Left ventricle myocardium inferior (tissue), 1 donor: Measurements from ENCODE around the gene GJA4. TPM values are rescaled to one million over a fixed set of nuclear protein-coding genes. Genes with fewer than 3 reads are reported as not detected.
A peak's percentile ranks its signal among the peaks of the same experiment; 100 is the strongest.

ENCODE experiments used
- DNase-seq: peaks from one replicate; pipeline ENCODE4 v3.0.0-alpha.2; 2020
- H3K27ac ChIP-seq: fragments of 200-600 bp; replicated peaks from 2 replicates; pipeline ENCODE4 v1.8.0; 2021
- H3K27me3 ChIP-seq: fragments of 200-600 bp; 2 replicates; pipeline ENCODE4 v1.8.0; 2021; ENCODE audit warnings: low read depth
- H3K36me3 ChIP-seq: fragments of 200-600 bp; 2 replicates; pipeline ENCODE4 v1.8.0; 2021
- H3K4me1 ChIP-seq: fragments of 200-600 bp; 2 replicates; pipeline ENCODE4 v1.8.0; 2021
- H3K4me3 ChIP-seq: fragments of 200-600 bp; 2 replicates; pipeline ENCODE4 v1.8.0; 2021; ENCODE audit warnings: mild to moderate bottlenecking, moderate library complexity
- H3K9me3 ChIP-seq: fragments of 200-600 bp; replicated peaks from 2 replicates; pipeline ENCODE4 v1.8.0; 2021
- intact Hi-C: fragments of 100-400 bp; cut with micrococcal nuclease; formaldehyde crosslinking; loops from one replicate; pipeline ENCODE4 v1.11.0; 2022
- total RNA-seq: library from RNA; stranded (reverse); fragmentation: NEBNext Ultra II Directional; extraction: Animal tissue kit (Norgen Biotek cat#: 25700); gene quantifications from one replicate; pipeline ENCODE4 v1.2.1, GENCODE V29; 2021
- TF ChIP-seq, protein P1 (sequence below): fragments of 200-600 bp; IDR thresholded peaks from 2 replicates; pipeline ENCODE4 v1.8.0; 2021; ENCODE audit warnings: antibody characterized with exemption, mild to moderate bottlenecking, borderline replicate concordance
- donor health status: DM: no; HTN: yes; CAD: no; lungs with severe emphysema.

Gene GJA4
- total RNA-seq, 1 donor from 2014 or later = 27.0 TPM

- intact Hi-C loops = no loop called here
- TF ChIP-seq, protein P1, sequence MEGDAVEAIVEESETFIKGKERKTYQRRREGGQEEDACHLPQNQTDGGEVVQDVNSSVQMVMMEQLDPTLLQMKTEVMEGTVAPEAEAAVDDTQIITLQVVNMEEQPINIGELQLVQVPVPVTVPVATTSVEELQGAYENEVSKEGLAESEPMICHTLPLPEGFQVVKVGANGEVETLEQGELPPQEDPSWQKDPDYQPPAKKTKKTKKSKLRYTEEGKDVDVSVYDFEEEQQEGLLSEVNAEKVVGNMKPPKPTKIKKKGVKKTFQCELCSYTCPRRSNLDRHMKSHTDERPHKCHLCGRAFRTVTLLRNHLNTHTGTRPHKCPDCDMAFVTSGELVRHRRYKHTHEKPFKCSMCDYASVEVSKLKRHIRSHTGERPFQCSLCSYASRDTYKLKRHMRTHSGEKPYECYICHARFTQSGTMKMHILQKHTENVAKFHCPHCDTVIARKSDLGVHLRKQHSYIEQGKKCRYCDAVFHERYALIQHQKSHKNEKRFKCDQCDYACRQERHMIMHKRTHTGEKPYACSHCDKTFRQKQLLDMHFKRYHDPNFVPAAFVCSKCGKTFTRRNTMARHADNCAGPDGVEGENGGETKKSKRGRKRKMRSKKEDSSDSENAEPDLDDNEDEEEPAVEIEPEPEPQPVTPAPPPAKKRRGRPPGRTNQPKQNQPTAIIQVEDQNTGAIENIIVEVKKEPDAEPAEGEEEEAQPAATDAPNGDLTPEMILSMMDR = no peak
Observed at GRCh38 chr1:34780528-34780927, 12.3 kb upstream of the GJA4 start.

GRCh38 chr1:34781071-34781843, 11.5 kb upstream of the GJA4 start, which contains the start of gene GJB3:
GJB3 (plus strand) TSS chr1:34781214; CDS start chr1:34784763, 3,549 bp downstream.
- intact Hi-C loops = no loop called here
- Histone ChIP-seq H3K27me3 (peaks cover 73% of the 10 kb centered on the region), H3K36me3 (no peaks in the 10 kb centered on the region), H3K4me1 (peaks cover 15% of the 10 kb centered on the region), H3K27ac (no peak within 1 kb of the TSS), H3K9me3 (no peaks in the 10 kb centered on the region), H3K4me3 (peak within 1 kb of the TSS; percentile 54)
- TF ChIP-seq, protein P1 = no peak
- DNase-seq = no peak

More at GRCh38 chr1:34780528-34780927, 12.3 kb upstream of the GJA4 start:
- Histone ChIP-seq H3K9me3 (no peaks in the 10 kb centered on the region), H3K27ac (no peak overlapping the region), H3K27me3 (peaks cover 80% of the 10 kb centered on the region), H3K4me1 (peaks cover 14% of the 10 kb centered on the region), H3K36me3 (no peaks in the 10 kb centered on the region), H3K4me3 (no peak overlapping the region)
- no peak for DNase-seq

GRCh38 chr1:34781844-34782391, 10.9 kb upstream of the GJA4 start:
- Histone ChIP-seq H3K9me3 (no peaks in the 10 kb centered on the region), H3K4me3 (peak overlapping the region; percentile 54), H3K4me1 (peaks cover 22% of the 10 kb centered on the region), H3K27me3 (peaks cover 66% of the 10 kb centered on the region), H3K27ac (no peak overlapping the region), H3K36me3 (no peaks in the 10 kb centered on the region)
- no peak for DNase-seq
- TF ChIP-seq, protein P1 = no peak
- intact Hi-C loops = no loop called here

DNA sequence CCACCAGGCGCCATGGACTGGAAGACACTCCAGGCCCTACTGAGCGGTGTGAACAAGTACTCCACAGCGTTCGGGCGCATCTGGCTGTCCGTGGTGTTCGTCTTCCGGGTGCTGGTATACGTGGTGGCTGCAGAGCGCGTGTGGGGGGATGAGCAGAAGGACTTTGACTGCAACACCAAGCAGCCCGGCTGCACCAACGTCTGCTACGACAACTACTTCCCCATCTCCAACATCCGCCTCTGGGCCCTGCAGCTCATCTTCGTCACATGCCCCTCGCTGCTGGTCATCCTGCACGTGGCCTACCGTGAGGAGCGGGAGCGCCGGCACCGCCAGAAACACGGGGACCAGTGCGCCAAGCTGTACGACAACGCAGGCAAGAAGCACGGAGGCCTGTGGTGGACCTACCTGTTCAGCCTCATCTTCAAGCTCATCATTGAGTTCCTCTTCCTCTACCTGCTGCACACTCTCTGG, 8.0 kb upstream of the GJA4 start:
- no peak overlapping the region for H3K4me3 ChIP-seq
- H3K27me3 ChIP-seq = peaks cover 43% of the 10 kb centered on the region
- H3K4me1 ChIP-seq = peaks cover 35% of the 10 kb centered on the region
- TF ChIP-seq, protein P1 = no peak
- no peaks in the 10 kb centered on the region for H3K9me3 ChIP-seq
- intact Hi-C loops = no loop called here
- no peak for DNase-seq
- H3K27ac ChIP-seq = no peak overlapping the region
- no peaks in the 10 kb centered on the region for H3K36me3 ChIP-seq

DNA sequence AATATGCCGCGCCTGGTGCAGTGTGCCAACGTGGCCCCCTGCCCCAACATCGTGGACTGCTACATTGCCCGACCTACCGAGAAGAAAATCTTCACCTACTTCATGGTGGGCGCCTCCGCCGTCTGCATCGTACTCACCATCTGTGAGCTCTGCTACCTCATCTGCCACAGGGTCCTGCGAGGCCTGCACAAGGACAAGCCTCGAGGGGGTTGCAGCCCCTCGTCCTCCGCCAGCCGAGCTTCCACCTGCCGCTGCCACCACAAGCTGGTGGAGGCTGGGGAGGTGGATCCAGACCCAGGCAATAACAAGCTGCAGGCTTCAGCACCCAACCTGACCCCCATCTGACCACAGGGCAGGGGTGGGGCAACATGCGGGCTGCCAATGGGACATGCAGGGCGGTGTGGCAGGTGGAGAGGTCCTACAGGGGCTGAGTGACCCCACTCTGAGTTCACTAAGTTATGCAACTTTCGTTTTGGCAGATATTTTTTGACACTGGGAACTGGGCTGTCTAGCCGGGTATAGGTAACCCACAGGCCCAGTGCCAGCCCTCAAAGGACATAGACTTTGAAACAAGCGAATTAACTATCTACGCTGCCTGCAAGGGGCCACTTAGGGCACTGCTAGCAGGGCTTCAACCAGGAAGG, 7.4 kb upstream of the GJA4 start:
- H3K4me3 ChIP-seq = no peak overlapping the region
- H3K36me3 ChIP-seq = no peaks in the 10 kb centered on the region
- TF ChIP-seq, protein P1 = no peak
- H3K9me3 ChIP-seq = no peaks in the 10 kb centered on the region
- H3K27ac ChIP-seq = no peak overlapping the region
- H3K27me3 ChIP-seq = peaks cover 38% of the 10 kb centered on the region
- DNase-seq = no peak
- peaks cover 35% of the 10 kb centered on the region for H3K4me1 ChIP-seq
- intact Hi-C loops = no loop called here
